D341Med (cell line): ENCODE data around the gene COMMD2.

ENCODE experiments used
- DNase-seq: peaks from one replicate; pipeline ENCODE4 v3.0.0; 2012; ENCODE audit warnings: low spot score

Gene COMMD2

DNA sequence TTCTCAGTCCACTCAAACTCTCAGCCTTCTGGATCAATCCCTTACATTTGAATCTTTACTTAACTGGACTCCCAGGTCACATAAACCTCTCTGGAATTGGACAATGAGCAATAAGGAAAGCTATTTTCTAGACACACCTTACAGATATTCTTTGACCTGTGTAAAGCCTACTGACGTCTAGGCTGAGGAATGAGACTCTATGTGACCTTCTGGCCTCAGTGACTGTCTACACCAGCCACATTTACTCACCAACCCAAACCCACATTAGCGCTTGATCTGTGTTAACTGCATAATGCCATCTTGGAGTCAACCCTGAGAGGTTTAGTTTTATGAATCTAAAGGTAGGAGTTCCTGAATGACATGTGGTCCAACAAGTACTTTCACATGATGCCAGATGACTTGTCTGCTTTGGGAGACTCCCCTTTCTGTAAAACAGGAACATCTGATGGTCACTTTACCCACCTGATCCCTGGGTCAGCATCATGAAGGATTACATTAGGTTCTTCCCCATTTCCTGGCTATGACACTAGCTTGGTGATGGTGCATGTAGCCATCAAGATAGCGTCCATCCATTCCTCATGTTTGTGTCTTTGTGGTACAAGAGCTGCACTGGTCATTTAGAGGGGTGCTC, 11.4 kb upstream of the COMMD2 start:
- no peak for DNase-seq

DNA sequence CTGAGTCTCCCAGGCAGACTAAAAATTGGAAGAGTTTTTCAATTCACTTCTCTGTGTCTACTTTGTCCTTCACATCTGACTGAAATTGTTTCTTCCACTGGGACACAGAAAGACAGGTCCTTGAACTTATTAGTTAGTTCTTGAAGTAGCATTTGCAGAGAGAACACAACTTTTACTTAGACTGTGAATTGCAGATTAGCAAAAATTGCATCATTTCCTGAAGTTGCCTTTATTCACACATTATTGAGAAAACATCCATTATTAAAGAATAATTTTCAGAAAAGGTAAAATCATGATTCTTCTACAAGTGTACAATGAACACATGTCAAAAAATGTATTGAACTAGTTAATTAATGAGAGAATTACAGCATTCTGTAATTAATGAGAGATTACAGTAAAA, 1.4 kb upstream of the COMMD2 start:
- DNase-seq = no peak

DNA sequence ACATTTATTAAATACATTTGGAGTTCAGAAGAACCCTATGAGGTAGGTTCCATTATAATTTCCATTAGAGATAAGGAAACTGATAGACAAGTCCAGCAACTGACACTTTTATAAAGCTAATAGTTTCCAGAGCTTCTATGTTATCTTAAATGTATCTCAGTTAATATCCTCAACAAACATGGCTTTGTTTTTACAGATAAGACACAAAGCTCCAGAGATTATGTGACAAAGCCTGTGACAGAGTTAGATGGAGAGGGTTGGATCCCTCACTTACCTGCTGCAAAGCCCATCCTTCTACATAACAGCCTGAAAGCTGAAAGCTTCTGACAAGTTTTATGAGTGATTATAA, 473 bp upstream of the COMMD2 start:
- DNase-seq = no peak

DNA sequence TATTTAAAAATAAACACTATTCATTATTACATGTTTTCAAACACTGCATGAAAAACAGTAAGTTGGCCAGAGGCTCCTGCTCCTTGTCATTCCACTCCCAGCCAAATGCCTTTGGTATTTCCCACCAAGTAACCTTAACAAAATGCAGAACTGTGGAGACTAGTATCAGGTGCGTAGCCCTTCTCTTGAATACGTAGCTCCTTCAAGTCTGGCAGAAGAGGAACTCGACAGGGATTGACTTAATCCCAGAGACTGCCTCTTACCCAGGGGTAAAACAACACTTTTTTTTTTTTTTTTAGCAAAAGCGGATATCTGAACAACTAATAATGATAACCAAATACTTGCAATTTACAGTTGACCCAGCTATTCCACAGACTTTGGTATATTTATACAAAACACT, 738 bp downstream of the COMMD2 start:
- DNase-seq = no peak

DNA sequence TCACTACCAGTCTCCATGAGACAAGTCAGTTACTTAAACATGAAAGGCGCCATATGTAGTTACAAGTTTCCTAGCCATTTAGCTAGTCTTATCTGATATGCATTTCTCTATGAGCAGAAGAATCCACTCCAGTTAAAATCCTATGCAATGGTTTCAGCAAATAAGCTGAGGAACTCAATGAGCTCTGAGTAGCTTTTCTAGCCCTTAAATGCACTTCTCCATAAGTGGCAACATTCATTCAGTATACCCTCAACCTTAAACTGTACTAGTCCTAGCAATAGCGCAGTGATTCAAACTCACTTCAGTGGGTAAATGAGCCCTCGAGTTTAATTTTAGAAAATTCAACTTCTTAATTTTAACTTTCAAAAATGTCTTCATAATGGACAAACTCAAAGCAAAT, 7.7 kb downstream of the COMMD2 start:
- DNase-seq = no peak

DNA sequence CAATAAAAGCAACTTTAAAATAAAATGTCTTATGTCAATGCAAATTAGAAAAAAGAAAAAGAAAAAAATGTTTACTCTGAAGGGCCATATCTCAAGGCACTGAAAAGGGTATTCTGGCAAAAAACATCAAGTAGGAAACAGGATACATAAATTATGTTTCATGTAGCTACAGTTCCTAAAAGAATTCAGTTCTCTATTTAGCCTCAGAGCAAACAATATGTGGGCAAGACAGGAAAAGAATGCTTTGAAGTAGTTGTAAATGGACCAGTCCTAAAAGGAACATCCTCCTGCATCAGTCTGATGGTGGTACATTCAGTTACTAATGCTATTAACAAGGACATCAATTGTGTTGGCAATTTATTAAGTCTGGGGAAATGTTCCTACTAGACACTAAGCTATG, 8.1 kb downstream of the COMMD2 start:
- no peak for DNase-seq

DNA sequence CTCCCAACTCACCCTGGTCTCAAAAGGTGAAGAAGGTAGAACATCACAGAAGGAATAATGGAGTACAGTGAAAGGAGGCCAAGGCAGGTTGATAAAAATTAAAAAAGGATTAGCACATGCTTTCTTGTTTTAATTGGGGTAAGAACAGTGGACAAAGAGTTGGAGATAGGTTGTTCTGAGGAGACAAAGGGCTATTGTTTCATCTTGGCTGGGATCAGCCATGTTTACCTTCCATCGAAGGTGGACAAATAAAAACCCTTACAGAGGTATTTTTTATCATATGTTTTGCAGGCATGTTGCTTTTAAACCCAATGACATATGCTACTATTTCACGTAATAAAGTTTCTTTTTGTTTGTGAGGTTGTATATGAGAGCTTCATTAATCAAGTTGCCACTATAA, 12.9 kb downstream of the COMMD2 start:
- DNase-seq = no peak

DNA sequence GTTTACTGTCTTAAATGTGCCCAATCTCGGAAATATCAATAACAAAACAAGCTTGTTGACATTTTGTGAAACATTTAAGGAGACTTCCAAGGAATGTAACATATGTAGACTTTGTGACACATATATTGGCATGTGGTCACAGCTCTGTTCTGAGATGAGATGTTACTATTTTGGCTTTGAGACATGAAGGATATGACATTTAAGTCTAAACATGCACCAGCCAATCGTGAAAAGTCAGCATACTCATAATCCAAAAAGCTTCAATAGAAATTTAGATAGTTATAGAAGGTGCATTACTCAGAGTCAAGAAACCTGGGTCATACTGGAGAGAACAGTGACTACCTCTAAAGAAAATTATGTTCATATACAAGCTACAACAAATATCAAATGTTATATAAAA, 13.4 kb downstream of the COMMD2 start:
- no peak for DNase-seq

DNA sequence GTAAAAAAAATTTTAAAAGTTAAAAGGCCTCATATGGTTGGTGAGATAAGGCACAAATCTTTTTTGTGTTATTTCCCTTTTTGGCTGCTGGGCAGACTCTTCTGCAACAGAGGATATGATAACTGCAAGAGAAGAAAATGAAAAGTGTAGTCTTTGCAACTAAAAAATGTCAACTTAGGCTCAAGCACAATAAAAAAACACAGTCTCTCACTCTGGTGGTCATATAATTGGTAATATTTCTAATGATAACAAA, 15.4 kb downstream of the COMMD2 start:
- no peak for DNase-seq

DNA sequence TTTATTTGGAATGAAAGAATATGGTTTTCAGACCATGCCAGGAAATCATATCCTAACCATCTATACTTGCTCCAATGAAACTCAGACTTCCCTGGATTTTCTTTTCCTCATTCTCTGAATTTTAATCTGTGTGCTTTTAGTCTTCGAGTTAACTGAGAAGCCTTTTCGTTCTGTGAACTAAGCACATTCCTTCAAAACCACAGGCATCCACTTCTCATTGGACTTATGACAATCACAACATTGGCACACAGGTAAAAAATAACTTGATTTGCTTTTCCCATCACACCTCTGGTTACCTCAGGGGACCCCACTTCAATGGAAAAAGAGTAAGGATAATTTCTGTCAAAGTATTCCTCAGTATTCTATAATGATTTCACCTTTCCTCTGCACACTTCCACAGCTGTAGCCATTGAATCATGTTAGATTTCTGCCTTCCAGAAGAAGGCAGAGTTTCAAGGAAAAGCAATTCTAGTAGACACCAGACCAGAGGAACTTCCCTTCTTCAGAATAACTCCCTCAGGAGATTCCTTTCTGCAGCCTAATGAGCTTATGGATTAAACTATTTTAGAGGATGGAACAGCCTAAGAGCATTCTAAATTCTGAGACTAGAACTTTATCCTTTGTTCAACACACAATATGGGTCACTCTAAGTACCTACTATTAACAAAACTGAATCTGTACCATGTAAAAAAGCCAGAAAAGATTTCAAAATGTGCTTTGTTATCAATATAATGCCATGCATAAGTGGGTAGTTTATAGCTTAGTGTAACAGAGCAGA, 15.9 kb downstream of the COMMD2 start:
- no peak for DNase-seq

DNA sequence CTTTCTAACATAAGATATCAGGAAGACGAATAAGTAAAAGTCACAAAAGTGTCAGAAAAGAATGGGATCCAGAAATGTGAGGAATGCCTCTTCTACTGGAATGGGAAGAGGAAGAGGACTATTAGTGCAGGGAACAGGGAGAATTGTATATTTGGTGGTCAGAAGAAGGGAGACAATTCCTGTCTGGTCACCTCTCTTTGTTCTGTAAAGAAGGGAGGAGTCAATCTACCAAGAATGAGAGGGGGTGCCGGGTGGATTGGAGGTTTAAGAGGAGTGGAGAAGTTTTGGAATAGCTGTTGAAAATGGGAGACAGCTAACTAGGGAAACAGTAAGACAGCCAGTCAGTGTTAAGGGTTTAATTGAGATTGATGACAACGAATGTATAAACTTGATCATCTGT, 20.1 kb downstream of the COMMD2 start:
- DNase-seq = no peak

DNA sequence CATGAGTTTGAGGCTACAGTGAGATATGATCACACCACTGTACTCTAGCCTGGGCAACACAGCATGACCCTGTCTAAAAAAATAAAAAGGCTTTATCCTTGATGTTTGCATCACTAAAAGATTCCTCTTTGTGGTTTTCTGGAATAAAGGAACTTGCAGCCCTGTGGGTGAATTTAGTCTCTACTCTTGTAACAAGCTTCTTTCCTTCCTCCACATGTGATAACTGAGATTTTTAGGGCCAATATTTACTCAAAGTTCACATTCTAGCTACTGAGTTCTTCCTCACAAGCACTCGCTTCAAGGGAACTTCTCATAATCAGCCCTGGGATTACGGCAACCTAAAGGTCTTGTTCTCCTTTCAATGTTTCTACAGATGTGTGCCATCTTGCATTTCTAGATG, 24.6 kb downstream of the COMMD2 start:
- no peak for DNase-seq

DNA sequence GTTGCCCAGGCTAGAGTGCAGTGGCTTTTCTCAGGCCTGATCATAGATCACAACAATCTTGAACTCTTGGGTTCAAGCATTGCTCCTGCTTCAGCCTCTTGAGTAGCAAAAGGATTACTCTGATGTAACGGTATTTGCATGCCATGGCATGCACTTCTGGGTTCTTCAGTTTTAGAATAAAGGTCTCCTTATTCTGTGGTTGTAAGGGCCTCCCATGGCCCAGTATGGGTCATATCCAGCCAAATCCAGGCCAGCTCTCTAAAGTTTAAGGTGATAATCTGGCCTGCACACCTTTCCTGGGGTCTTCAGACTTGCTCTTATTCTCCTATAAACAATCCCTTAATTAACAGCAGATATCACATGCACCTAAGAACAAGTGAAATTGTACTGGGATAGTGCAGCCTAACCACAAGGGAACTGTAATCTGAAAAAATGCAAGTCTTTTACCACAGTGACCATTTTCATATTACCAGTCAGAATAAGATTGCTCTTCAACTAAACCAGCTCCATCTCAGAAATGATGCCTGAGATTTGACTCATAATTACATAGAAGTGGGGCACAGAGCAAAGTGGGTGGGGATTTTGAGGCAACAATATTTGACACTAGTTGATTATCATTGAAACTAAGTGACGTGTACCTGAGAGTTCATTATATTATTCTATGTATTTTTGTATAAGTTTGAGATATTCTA, 25.4 kb downstream of the COMMD2 start:
- no peak for DNase-seq

DNA sequence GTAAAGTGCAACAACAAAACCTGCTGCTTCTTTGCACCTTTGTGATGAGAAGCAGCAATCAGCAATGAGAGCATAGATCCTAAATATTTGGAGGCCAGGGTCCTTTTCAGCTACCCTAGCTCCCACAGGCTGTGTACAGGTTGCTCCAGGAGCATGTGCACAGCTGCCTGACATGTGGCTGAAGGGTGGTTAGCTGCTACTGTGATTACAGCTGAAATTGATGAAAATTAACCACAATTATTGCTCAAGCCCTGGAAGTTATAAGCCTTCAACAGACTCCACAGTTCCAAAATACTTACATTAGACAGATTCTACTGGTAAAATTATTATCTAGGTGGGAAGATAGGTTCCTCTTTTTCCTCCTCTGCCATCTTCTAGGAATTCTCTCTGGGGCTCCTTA, 28.5 kb downstream of the COMMD2 start:
- DNase-seq = no peak

DNA sequence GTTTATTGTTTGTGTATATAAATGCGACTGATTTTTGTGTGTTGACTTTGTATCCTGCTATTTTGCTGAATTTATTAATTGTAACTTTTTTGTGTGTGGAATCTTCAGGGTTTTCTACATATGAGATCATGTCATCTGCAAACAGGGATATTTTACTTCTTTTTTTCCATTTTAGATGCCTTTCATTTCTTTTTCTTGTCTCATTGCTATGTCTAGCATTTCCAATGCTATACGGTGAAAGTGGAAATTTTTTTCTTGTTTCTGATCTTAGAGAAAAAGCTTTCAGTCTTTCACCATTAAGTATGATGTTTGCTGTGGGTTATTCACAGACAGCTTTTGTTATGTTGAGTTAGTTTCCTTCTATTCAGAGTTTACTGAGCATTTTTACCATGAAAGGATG, 31.4 kb downstream of the COMMD2 start:
- DNase-seq = no peak

DNA sequence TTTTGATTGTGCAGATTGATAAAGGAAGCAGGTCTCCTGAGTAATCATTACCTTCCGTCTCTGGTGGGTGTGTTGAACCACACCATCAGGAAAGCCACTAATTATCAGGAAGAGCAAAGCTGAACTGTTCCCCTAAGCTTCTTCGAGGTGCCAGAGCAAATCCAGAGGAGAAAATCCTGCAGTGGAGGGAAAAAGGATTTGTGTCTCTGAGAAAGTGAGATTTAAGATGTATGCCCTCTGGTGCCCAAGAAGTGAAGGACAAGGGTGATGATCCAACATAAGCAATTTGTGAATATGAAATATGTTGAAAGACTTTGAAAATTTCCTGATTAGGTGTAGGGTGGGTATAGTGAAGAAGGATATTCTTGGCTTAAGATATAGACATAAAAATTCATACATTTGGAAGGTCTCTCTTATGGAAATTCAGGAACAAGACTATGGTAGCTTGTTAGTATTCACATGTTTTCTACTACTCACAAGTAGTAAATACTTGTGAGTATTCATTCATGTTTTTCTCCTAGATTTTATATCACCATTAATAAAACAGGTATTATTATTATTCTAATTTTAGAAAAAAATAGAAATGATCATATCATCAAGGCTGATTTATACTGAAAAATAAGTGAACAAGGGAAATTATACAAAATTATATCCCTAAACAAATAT, 34.8 kb downstream of the COMMD2 start:
- peak; percentile 65 for DNase-seq

DNA sequence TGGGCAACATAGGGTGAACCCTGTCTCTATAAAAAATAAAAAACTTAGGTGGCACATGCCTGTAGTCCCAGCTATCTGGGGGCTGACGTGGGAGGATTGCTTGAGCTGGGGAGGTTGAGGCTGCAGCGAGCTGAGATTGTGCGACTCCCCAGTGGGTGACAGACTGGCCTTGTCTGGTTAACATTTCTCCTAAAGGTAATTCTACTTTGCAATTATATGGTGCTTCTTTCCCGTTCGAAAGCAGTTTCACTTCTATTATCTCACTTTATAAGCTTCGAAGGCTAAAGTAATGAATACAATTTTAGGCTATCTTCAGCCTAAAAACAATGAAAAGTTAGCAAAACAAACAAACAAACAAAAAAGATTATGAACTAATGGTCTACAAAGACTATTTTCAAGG, 35.3 kb downstream of the COMMD2 start:
- DNase-seq = no peak

DNA sequence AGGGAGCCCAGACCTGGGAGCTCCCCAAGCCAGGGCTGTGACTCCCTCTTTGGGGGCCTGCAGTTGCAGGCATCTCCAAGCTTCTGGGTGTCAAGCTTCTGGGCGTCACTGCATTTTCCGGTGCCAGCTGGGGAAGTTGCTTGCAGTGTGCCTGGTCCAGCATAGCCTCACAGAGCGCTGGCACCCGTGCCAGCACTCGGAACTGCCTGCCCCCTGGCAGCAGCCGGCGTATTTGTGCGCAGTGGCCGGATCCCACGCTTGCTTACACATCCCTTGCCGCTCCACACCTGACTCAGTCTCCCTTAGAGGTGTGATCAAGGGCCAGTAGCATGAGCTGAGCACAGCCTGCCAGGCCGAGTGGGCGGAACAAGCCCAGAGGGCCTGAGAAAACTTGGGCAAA, 37.0 kb downstream of the COMMD2 start:
- no peak for DNase-seq

DNA sequence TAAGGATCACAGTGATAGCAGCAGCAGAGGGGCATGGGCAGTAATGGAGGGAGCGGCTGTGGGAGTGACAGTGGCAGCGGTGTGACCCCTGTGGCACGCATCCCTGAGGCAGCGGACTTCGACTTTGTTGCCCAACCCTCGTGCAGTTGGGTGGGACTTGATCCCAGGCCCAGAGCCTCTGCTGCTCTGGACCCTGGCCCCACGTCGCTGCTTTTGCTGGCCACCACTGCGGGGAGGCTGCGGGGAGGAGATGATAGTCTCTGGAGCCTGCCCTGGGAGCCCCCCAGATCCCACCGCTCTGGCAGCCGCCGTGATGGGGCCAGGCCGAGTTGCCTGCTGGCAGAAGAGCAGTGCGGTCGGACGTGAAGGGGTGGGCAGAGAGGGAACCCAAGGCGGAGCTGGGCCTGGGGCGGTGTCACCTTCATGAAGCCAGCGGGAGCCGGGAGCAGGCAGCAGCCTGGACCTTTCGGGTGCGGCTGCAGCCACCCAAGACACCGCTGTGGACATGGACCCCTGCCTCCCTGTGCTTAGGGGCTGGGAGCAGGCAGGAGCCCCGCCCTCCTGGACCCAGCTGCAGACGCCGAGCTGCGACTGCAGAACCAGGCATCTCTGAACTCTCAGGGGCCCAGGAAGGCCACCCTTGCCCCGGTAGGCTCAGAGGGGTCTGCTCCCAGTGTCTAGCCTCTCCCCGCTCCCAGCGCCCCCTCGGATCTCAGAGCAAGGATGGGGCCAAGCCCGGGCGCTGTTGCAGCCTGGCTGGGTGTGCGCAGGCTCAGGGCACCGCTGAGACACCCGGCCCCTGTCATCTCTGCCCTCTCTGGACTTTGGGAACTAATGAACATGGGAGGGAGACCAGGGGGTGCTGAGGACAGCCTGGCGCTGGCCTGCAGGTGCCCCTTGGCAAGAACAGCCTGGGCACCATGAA, 38.3 kb downstream of the COMMD2 start:
- no peak for DNase-seq

DNA sequence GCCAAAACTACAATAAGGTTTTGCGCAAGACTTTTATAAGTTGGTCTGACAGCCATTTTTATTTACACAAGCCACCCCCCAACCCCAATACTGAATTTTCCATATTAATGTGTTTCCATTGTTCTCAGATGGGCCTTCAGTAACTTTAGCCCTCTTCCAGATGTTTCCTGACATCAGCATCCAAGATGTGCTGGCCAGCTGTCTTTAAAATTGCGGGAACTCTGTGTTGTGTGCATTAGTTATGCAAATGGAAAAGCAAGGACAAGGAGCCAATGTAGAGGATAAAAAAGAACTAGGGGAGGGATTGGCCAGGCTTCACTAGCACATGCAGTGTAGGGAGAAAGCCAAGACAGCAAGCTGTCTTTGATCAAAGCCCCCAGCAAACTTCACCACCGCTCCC, 45.4 kb downstream of the COMMD2 start:
- DNase-seq = peak; percentile 1

DNA sequence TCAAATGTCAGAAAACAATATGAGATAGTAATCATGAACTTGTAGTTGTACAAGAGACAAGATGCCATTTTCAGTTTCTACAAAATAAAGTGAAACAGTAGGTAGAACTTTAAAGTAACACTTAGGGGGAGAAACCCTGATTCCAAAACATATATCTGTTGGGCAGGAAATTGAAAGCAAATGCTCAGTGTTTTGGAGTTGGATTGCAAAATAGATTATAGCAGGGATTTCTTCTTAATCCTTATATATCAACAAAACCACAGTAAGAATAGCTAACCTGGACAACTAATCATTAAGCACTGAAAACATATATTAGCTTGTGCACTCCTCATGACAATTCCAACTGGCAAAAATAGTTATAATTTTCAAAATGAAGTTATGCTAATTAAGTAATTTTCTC, 46.9 kb downstream of the COMMD2 start:
- DNase-seq = no peak

DNA sequence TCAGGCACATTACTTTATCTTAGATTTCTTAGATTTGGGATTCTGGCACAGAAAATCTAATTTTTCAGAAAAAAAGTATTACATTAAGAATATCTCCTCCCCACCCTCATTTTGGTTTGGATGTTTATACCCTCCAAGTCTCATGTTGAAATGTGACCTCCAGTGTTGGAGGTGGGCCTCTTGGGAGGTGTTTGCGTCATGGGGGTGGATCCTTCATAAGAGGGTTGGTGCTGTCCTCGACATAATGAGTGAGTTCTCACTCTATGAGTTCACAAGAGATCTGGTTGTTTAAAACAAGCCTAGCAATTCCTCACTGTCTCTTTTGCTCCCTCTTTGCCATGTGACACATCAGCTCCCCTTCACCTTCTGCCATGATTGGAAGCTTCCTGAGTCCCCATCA, 48.8 kb downstream of the COMMD2 start:
- no peak for DNase-seq
